Fibroblast of pulmonary artery (primary cell): ENCODE measurements around the gene CBX1.
"Not testable (repeated sequence)": the region's sequence is repeated elsewhere in the genome, so short reads cannot be mapped to it uniquely, and the experiment has no call there.

Source experiments
- DNase-seq: peaks from one replicate; pipeline ENCODE4 v3.0.0-alpha.2; 2010; ENCODE audit warnings: low read depth
- H3K4me3 ChIP-seq: replicated peaks from 2 replicates; pipeline ENCODE4 v1.5.1; 2011; ENCODE audit warnings: low read depth, mild to moderate bottlenecking, control low read depth, low read length, moderate library complexity
- CTCF ChIP-seq: IDR thresholded peaks from 2 replicates; pipeline ENCODE4 v1.5.1; 2011; ENCODE audit warnings: mild to moderate bottlenecking, control low read depth, low read length, inconsistent platforms; ENCODE audit errors: missing control alignments

Gene CBX1

GRCh38 chr17:48074322-48075081, 26.8 kb downstream of the CBX1 start:
- TF ChIP-seq CTCF = peak; percentile 81
- no peak overlapping the region for H3K4me3 ChIP-seq
- peak; percentile 88 for DNase-seq

- peak; percentile 27 for DNase-seq
- not testable (repeated sequence) for H3K4me3 ChIP-seq
These were observed 27.6 kb downstream of the CBX1 start for GRCh38 chr17:48073566-48074094.

GRCh38 chr17:48072811-48073210, 28.5 kb downstream of the CBX1 start:
- not testable (repeated sequence) for DNase-seq, H3K4me3 ChIP-seq

GRCh38 chr17:48071654-48072053, 29.6 kb downstream of the CBX1 start:
- TF ChIP-seq CTCF = no peak
- DNase-seq = peak; percentile 34
- H3K4me3 ChIP-seq = no peak overlapping the region

DNA sequence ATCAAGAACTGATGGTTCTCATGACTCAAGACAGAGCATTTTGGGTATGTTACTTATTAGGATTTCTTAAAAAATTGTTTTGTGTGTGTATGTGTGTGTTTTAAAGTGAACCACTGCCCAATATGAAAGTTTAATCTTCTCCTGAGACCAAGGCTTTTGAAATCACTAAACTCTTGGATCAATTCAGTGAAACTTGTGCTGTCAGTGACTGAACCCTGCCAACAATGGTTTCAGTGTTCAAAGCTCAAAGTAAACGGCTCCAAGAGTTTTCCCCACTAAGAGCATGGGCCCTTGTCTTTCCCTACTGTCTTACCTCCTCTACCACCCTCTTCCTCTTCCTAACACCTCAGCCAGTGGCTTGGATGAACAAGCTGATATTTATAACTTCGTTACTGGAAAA, 31.1 kb downstream of the CBX1 start:
- H3K4me3 ChIP-seq = no peak overlapping the region
- no peak for DNase-seq
- TF ChIP-seq CTCF = no peak

- peak; percentile 39 for DNase-seq
- no peak overlapping the region for H3K4me3 ChIP-seq
- TF ChIP-seq CTCF = peak; percentile 48
These were observed 32.8 kb downstream of the CBX1 start for GRCh38 chr17:48068491-48068961.

DNA sequence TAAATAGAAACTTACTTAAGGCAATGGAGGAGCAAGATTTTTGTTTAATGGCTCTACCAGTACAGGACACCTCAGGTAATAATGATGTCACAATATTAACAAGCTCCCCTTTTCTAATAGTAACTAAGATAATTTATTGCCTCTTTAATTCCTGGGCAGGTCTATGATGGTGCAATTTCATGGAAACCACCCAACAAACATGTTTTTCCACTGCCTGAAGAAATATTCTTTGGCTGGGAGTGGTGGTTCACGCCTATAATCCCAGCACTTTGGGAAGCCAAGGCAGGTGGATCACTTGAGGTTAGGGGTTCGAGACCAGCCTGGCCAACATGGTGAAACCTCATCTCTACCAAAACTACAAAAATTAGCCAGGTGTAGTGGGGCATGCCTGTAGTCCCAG, 33.5 kb downstream of the CBX1 start:
- DNase-seq, H3K4me3 ChIP-seq: not testable (repeated sequence)

- TF ChIP-seq CTCF = no peak
- DNase-seq = no peak
These were observed 34.0 kb downstream of the CBX1 start for GRCh38 chr17:48067245-48067644.

More at GRCh38 chr17:48067245-48067644, 34.0 kb downstream of the CBX1 start:
- H3K4me3 ChIP-seq = no peak overlapping the region
